ENCODE data around the gene SLC15A3.

- TF ChIP-seq, protein P1, sequence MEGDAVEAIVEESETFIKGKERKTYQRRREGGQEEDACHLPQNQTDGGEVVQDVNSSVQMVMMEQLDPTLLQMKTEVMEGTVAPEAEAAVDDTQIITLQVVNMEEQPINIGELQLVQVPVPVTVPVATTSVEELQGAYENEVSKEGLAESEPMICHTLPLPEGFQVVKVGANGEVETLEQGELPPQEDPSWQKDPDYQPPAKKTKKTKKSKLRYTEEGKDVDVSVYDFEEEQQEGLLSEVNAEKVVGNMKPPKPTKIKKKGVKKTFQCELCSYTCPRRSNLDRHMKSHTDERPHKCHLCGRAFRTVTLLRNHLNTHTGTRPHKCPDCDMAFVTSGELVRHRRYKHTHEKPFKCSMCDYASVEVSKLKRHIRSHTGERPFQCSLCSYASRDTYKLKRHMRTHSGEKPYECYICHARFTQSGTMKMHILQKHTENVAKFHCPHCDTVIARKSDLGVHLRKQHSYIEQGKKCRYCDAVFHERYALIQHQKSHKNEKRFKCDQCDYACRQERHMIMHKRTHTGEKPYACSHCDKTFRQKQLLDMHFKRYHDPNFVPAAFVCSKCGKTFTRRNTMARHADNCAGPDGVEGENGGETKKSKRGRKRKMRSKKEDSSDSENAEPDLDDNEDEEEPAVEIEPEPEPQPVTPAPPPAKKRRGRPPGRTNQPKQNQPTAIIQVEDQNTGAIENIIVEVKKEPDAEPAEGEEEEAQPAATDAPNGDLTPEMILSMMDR (IDR thresholded peaks at IDR 0.05), result no peak
- TF ChIP-seq TEAD1 (CRISPR knock-in tag; IDR thresholded peaks at IDR 0.05) (peak; percentile 64; the same call in 1 of the 2 replicates), NFE2L1 (CRISPR knock-in tag; IDR thresholded peaks at IDR 0.05) (no peak), TEAD4 (CRISPR knock-in tag; IDR thresholded peaks at IDR 0.05) (no peak), ZNF219 (CRISPR knock-in tag; IDR thresholded peaks at IDR 0.05; ENCODE audit: borderline replicate concordance) (no peak)
Observed at GRCh38 chr11:60924110-60924905, 27.7 kb downstream of the SLC15A3 start, which contains the start of gene TMEM132A.
